K562 (cell line): ENCODE measurements around the gene TTLL4.

ENCODE experiments used
- E2F8 ChIP-seq: fragments of 450-650 bp; IDR thresholded peaks from 2 replicates; pipeline ENCODE4 v1.7.1; 2018; ENCODE audit warnings: mild to moderate bottlenecking, low read depth; ENCODE audit not compliant: partially characterized antibody
- SNAPC5 ChIP-seq: fragments of 250-450 bp; sonication (Bioruptor Pico); IDR thresholded peaks from 2 replicates; pipeline ENCODE4 v1.8.0; 2021; ENCODE audit warnings: moderate library complexity, mild to moderate bottlenecking, inconsistent platforms
- ZBTB12 ChIP-seq: fragments of 250-450 bp; sonication (Bioruptor Pico); IDR thresholded peaks from 2 replicates; pipeline ENCODE4 v1.4.0; 2020
- ZBTB49 ChIP-seq: sonication (generic); formaldehyde crosslinking; IDR thresholded peaks from 2 replicates; pipeline ENCODE4 v1.8.0; 2022; ENCODE audit warnings: missing genetic modification reagents, mild to moderate bottlenecking, borderline replicate concordance

- TF ChIP-seq E2F8 (no peak), ZBTB49 (no peak), ZBTB12 (no peak), SNAPC5 (no peak)
Observed at GRCh38 chr2:218754201-218754600, 43.6 kb downstream of the TTLL4 start.
